Neutrophil (primary cell): Measurements from ENCODE around the gene EXOC6.

ENCODE experiments used
- H3K27ac ChIP-seq: fragments of 200-600 bp; sonication (generic); 2 replicates; pipeline ENCODE4 v1.5.1; 2016; ENCODE audit warnings: mild to moderate bottlenecking, moderate library complexity
- H3K27me3 ChIP-seq: fragments of 200-600 bp; sonication (generic); 2 replicates; pipeline ENCODE4 v1.6.0; 2016; ENCODE audit warnings: mild to moderate bottlenecking
- H3K36me3 ChIP-seq: fragments of 200-600 bp; sonication (generic); 2 replicates; pipeline ENCODE4 v1.5.1; 2017
- H3K4me1 ChIP-seq, 2 experiments: fragments of 200-600 bp in 1 of 2; sonication (generic) in 1 of 2; 1 replicate in 1 of 2; 2 replicates in 1 of 2; pipeline versions ENCODE4 v1.5.1 to v1.6.1; 2013 to 2016; ENCODE audit warnings: low read depth in 1 of 2, low read length in 1 of 2, mild to moderate bottlenecking in 1 of 2, moderate library complexity in 1 of 2; ENCODE audit not compliant: control insufficient read depth in 1 of 2, insufficient read depth in 1 of 2
- H3K4me3 ChIP-seq, 2 experiments: fragments of 200-600 bp in 1 of 2; sonication (generic) in 1 of 2; 1 replicate in 1 of 2; 2 replicates in 1 of 2; pipeline ENCODE4 v1.5.1; 2013 to 2016; ENCODE audit warnings: low read depth in 1 of 2, low read length in 1 of 2, mild to moderate bottlenecking in 1 of 2, moderate library complexity in 1 of 2
- H3K9me3 ChIP-seq: fragments of 200-600 bp; sonication (generic); 2 replicates; pipeline ENCODE4 v1.5.1; 2016
- TF ChIP-seq, protein P1 (sequence below): fragments of 200-600 bp; sonication (generic); IDR thresholded peaks from 2 replicates; pipeline ENCODE4 v1.5.1; 2016; ENCODE audit warnings: antibody characterized with exemption

The EXOC6 gene

GRCh38 chr10:93027508-93027907 is 179.2 kb downstream of the EXOC6 start:
- H3K27me3 ChIP-seq: no peaks in the 10 kb centered on the region
- no peak overlapping the region for H3K4me3 ChIP-seq
- peaks cover 43% of the 10 kb centered on the region for H3K36me3 ChIP-seq
- H3K9me3 ChIP-seq: no peaks in the 10 kb centered on the region
- TF ChIP-seq, protein P1, sequence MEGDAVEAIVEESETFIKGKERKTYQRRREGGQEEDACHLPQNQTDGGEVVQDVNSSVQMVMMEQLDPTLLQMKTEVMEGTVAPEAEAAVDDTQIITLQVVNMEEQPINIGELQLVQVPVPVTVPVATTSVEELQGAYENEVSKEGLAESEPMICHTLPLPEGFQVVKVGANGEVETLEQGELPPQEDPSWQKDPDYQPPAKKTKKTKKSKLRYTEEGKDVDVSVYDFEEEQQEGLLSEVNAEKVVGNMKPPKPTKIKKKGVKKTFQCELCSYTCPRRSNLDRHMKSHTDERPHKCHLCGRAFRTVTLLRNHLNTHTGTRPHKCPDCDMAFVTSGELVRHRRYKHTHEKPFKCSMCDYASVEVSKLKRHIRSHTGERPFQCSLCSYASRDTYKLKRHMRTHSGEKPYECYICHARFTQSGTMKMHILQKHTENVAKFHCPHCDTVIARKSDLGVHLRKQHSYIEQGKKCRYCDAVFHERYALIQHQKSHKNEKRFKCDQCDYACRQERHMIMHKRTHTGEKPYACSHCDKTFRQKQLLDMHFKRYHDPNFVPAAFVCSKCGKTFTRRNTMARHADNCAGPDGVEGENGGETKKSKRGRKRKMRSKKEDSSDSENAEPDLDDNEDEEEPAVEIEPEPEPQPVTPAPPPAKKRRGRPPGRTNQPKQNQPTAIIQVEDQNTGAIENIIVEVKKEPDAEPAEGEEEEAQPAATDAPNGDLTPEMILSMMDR: no peak
- no peaks in the 10 kb centered on the region for H3K4me1 ChIP-seq
- H3K27ac ChIP-seq: no peak overlapping the region

GRCh38 chr10:93028883-93029282 is 180.6 kb downstream of the EXOC6 start:
- no peak overlapping the region for H3K27ac ChIP-seq
- H3K27me3 ChIP-seq: no peaks in the 10 kb centered on the region
- no peaks in the 10 kb centered on the region for H3K4me1 ChIP-seq
- H3K4me3 ChIP-seq: no peak overlapping the region
- TF ChIP-seq, protein P1: no peak
- H3K9me3 ChIP-seq: no peaks in the 10 kb centered on the region
- H3K36me3 ChIP-seq: peaks cover 39% of the 10 kb centered on the region

GRCh38 chr10:93030409-93030808 is 182.1 kb downstream of the EXOC6 start:
- H3K4me3 ChIP-seq: no peak overlapping the region
- no peak overlapping the region for H3K27ac ChIP-seq

GRCh38 chr10:93032105-93032808 is 183.9 kb downstream of the EXOC6 start:
- Histone ChIP-seq H3K4me3 (no peak overlapping the region), H3K27me3 (no peaks in the 10 kb centered on the region), H3K27ac (no peak overlapping the region), H3K9me3 (no peaks in the 10 kb centered on the region), H3K4me1 (no peaks in the 10 kb centered on the region), H3K36me3 (peaks cover 18% of the 10 kb centered on the region)
- TF ChIP-seq, protein P1: no peak

More at GRCh38 chr10:93030409-93030808, 182.1 kb downstream of the EXOC6 start:
- H3K27me3 ChIP-seq: no peaks in the 10 kb centered on the region
- no peaks in the 10 kb centered on the region for H3K9me3 ChIP-seq
- peaks cover 34% of the 10 kb centered on the region for H3K36me3 ChIP-seq
- TF ChIP-seq, protein P1: no peak
- no peaks in the 10 kb centered on the region for H3K4me1 ChIP-seq

GRCh38 chr10:93032809-93033137 is 184.5 kb downstream of the EXOC6 start:
- TF ChIP-seq, protein P1: no peak
- no peaks in the 10 kb centered on the region for H3K4me1 ChIP-seq
- no peaks in the 10 kb centered on the region for H3K9me3 ChIP-seq
- H3K27ac ChIP-seq: no peak overlapping the region
- no peak overlapping the region for H3K4me3 ChIP-seq
- H3K27me3 ChIP-seq: no peaks in the 10 kb centered on the region
- H3K36me3 ChIP-seq: peaks cover 13% of the 10 kb centered on the region
